Measurements from ENCODE around the gene TMEM222.
"Not testable (repeated sequence)": the region's sequence is repeated elsewhere in the genome, so short reads cannot be mapped to it uniquely, and the experiment has no call there.

The TMEM222 gene

DNA sequence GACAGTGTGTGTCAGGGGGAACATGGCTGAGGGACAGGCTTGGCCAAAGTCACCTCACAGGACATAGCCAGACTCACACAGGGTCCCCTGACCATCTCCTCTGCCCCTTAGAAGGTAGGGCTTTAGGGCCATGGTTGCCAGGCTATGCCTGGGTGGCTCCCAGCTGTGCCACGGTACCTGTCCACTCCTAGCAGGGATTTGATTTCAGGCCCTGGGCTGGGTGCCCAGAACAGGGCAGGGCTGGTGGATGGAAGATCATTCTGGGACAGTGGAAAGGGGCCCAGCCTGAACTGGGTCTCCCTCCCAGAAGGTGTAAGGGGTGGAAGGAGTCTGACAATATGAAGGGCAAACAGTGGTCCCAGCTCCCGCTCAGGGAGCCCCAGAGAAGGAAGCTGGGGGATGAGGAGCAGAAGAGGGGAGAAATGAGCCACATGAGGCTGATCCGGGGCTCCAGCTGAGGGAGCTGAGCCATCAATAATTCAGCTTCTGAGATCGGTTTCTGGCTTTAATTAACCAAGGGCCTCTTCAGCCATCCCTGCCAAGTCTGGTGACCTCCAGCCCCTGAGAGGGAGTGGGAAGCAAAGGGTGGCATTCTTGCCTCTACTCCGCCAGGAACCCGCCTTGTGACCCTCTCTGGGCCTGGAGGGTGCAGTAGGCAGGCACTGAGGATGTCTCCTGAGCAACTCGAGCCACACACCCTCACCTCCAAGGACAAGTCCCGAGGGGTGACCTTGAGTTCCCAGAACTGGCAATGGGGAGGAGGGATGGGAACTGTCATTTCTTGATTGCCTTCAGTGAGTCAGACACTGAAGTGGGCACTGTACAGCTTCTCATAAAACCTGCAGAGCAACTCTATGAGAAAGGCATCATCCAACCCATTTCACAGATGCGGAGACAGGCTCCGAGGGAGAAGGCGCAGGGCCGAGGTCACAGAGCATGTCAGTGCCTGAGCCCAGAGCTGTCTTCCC is 59.1 kb downstream of the TMEM222 start:
- DNase-seq = no peak

- DNase-seq = no peak
Observed at GRCh38 chr1:27381969-27382762, 60.2 kb downstream of the TMEM222 start.

DNA sequence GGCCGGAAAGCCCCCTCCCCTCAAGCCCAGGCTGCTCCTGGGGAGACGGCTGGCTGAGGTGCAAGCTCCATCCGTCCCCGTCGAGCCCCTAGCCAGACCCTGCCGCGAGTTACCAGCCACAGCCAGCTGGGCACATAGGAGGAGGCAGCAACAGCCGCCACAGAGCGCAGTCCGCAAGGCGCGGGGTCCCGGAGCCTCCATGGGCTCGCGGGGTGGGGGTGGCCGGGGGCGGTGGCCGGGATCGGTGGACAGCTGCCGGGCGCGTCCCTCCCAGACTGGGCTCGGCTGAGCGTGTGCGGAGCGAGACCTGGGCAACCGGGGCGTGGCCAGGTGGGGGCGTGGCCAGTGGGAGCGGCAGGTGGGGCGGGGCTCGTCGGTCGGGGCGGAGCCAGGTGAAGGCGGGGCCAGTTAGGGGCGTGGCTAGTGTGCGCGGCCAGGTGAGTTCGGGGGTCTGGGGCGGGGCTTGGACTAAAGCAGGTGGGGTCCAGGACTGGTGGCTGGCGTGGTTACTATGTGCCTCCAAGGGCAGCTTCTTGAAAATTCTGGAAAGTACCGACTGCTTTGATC is 61.2 kb downstream of the TMEM222 start, which contains the start of gene CD164L2:
TSS of gene CD164L2 (minus strand) at position 295 of the 567 bp plus-strand sequence. CDS start at position 201, 94 bp downstream.
- DNase-seq = no peak

GRCh38 chr1:27383661-27384060 is 61.7 kb downstream of the TMEM222 start:
- no peak for DNase-seq

GRCh38 chr1:27384797-27385196 is 62.8 kb downstream of the TMEM222 start:
- DNase-seq = not testable (repeated sequence)
